Myocyte (in vitro differentiated cells): ENCODE measurements around the gene NTRK2. TPM values are rescaled to one million over a fixed set of nuclear protein-coding genes. Genes with fewer than 3 reads are reported as not detected.

Experiments used
- DNase-seq: peaks from one replicate; pipeline ENCODE4 v3.0.0-alpha.2; 2012; ENCODE audit warnings: low read depth
- total RNA-seq: library from RNA; depleted of rRNA; stranded (reverse); fragments of >200 nt; gene quantifications from 2 replicates; pipeline ENCODE4 v1.2.3, GENCODE V29; 2014

Gene NTRK2
- total RNA-seq, 1 donor from 2014 or later, result not detected

DNA sequence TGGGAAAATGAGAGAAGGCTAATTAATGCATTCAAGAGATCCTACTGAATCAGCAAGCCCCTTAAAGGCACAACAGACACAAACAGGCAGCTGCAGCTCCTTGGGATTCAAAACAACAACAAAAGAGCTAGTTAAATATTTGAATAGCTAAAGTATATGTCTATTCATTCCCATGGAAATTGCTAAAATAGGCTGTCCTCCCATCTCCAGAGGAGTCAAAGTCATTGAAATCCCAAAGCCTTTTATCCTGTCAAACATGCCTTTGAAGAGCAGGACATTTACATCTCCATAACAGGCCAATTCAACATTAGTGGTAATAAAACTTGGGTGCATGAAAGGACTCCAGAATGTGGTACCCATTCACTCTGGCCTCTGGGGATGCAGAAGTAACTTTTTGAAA lies 177.4 kb downstream of the NTRK2 start:
- DNase-seq, result no peak

DNA sequence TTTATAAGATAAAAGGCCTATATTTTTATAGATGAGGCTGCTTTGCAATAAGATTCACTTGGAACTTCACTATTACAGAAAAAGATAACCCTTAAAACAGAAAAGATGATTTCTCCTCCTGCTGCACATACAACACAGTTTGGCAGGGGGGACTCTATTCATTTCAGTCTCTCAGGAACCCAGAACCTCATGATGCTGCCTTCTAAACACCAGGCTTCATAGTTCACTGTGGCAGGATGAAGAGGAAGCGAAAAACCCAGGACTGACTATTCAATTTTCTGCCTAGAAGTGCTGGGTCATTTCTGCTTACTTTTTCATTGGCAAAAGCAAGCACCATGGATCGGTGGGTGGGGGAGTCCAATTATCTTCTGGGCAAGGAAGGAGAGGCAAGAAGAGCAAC lies 179.5 kb downstream of the NTRK2 start:
- DNase-seq, result no peak

DNA sequence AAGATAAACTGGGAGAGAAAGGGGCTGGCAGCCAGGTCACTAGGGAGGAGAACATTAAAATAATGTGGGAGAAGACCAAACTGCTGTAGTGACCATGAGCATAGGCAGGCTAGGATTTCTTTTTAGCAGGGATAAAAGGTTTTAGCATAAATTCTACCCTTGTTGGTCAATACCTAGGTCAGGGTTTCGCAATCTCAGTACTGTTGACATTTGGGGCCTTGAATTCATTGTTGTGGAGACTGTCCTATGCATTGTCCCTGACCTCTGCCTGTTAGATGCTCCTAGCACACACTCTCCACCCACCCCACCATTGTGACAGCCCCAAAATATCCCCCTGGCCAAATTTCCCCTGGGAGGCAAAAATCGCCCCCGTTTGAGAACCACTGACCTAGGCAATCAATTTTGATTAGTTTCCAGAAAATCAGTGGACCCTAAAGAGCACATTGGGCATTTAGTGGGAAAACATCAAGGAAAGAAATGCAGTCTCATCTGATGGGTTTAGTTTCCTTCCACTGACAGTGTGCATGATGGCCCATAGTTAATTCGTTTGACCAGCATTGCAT lies 181.4 kb downstream of the NTRK2 start:
- no peak for DNase-seq

DNA sequence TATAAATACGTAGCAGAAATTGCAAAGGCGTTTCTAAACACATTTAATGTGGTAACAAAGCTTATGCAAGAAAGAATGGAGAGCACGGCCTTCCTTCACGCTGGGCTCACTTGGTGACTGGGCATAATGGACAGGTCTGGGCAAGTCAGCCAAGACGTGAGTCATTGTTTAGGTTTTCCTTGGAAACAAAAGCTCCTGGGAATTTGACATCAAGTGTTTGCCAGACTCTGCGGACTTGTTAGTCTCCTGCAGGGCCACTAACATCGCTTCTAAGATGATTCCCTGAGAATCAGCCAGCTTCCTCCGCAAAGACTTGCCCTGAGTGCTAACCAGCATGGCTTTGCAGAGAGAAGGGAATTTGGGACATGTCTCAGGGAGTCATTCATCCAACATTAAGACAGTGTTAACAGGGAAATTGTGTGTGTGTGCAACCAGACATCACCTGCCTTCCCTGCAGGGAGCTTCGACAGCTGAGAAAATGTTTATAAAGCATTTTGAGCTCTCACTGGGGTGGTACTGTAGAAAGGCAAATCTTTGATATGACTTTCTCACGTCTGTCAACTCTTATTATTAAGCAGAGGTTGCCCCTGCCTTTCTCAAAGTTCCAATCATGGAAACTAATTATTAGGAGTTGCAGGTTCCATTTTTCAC lies 182.5 kb downstream of the NTRK2 start:
- DNase-seq, result peak; percentile 93

DNA sequence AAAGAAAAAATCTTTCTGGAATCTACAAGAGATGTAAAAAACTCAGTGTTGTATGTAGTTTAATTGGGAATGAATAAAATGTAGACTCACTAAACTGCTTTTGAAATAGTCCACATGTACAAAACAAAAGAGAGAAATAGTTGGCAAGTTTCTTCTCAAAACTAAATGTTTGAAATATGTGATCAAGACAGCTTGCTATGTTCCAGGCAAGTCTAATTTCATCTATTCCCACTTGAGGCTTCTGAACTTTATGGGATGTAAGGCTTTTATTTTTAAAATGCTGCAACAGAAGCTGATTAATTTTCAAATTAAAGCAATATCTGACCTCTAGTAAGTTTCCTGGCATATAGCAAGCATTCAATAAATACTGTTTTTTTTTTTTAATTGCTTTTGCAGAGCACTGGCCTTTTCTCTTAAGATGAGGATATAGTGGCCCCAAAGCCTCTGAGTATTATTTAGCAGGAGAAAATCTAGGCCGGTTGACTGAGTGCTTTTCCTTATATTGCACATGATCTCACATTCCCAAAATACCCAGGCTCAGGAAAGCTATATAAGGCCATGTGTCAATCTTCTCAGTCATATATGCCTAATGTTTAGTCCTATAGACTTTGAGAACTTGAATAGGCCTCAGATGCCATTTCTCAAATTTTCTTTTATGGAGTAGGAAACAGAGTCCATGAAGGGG lies 183.2 kb downstream of the NTRK2 start:
- DNase-seq, result peak; percentile 44

DNA sequence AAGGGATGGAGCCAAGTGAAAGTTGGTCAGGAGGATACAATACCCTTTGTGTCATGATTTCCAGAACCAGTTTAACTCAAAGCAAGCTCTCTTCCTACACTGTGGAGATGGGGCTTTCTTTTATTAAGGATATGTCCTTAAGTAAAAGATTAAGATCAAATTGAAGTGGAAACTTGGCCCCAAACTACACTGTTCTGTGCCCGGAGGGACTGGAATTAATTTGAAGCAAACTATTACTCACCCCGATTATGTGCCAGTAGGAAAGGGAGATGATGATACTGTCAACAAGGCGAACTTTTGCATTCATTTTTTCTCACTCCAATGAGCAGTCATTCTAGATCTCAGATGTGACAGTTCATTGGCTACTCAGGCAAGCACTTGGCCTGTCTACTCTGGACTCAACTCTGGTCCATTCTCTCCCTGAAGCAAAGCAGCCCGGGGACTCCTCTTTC lies 186.7 kb downstream of the NTRK2 start:
- no peak for DNase-seq

DNA sequence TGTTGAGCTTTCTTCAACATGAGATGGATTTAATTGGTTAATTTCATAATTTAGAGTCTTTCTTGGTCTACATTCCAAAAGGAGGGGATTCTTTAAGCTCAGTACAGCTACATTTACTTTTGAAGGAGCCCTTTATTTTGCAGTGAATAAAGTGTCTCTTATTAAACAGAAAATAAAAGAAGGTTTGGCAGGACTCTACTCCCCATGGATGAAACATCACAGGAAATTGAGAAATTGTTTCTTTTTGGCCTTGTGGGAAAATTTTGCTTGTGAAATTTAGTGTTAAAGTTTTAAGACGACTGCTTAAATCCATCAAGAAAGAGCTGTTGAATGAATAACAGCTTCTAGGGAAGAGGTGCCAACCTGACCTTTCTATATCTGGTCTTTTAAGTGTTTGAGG lies 187.7 kb downstream of the NTRK2 start:
- no peak for DNase-seq

DNA sequence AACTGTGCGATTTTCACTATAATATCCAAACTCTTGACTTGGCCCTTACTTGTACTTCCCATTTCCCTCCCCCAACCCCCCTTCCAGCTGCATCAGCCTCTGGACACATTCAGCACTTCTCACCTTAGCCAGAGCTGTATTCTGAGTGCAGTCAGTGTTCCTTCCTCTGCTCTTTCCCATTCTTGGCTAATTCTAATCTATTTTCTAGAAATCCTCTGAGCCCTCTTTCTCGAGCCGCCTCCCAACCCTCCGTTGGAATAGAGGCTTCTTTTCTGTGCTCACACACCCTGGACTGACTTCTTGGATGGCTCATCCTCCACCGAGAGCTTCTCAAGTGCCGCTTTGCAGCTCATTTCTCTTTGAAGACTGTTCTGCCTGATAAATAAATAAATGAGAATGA lies 188.8 kb downstream of the NTRK2 start:
- no peak for DNase-seq

DNA sequence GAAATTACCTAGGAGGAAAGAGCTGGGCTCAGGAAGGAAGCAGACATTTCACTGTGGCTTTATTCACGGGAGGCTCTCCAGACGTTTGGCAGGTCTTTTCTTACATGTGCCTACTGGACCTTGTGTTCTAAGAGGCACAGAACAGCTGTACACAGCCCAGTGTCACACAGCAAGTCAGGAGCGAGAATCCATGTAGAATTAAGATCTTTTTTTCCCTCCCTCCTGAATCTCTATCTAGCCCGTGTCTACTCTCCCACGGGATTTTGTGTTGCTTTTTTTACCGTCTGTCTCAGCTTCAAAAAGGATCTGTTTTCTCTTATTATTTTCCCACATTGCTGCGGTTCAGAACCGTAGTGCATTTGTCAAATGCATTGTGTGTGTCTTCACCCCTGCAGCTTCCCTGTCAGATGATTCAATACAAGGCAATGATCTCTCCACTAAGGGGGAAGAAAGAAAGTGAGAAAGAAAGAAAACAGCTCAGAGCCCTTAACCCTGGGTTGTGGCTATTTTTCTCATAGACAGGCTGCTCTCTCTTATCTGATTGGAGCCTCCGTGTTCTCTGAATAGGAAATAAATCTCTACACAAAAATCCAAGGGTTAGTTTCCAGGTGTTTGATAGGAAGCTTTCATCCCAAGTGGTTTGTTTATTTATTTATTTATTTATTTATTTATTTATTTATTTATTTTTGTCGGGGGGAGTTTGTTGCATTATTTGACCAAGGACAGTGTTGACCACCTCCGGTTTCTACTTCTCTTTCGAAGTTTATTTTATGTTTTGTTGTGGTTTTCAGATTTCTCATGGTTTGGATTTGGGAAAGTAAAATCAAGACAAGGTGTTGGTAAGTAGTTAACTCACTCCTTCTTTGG lies 191.0 kb downstream of the NTRK2 start:
- peak; percentile 37 for DNase-seq

DNA sequence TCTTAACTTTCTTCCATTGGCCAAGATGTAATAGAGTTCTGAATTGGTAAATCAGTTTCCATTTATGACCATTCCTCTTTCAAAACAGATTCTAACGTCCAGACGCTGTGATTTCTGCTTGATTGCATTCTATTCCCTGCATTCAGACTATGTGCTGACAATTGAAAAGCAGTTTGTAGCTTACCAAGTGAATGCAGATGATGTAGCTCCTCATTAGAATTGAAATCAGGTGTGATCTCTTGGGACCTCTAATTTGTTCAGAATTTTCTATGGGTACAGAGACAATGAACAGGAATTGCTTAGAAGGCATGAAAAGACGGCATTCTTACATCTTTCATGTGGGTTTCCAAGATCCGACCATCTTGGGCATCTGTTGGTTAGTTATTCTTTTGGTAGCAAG lies 191.9 kb downstream of the NTRK2 start:
- no peak for DNase-seq

DNA sequence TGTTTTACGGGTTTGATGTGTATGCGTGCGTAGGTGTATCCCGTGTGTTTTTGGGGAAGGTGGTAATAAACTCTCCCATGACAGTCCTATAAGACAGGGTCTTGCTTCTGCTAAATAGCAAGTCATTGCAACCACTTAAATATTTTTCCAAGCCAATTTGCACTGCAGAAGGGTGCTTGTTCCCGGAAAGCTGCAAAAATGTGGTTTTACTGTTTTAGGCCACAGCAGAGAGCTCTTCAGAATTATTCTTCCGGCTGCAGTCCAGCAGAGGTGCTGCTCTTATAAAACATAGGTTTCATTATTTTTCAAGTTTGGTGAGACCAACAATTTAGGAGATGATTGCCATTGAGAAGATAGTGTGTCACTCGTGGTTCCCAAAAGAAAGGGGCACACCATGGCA lies 192.8 kb downstream of the NTRK2 start:
- no peak for DNase-seq

DNA sequence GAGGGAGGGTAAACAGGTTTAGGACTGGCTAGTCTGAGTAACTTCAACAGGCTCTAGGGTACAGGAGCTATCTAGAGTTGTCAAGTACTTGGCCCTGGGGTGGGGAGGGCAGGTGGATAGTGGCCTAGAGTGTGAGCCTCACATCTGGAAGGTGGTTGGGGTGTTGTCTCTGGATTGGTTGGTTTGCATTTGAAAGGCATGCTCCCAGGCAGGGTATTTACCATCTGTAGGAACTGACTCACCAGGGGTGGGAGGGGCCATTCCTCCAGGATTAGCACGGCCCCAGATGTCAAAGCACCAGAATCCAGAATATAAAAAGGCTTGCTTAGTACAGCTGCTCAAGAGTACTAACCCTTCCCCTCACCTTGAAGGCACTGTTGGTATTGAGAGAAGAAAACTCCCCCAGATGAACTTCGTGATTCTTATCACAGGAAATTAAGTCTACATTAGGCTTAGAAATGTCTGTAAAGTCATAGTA lies 193.3 kb downstream of the NTRK2 start:
- DNase-seq, result peak; percentile 71

DNA sequence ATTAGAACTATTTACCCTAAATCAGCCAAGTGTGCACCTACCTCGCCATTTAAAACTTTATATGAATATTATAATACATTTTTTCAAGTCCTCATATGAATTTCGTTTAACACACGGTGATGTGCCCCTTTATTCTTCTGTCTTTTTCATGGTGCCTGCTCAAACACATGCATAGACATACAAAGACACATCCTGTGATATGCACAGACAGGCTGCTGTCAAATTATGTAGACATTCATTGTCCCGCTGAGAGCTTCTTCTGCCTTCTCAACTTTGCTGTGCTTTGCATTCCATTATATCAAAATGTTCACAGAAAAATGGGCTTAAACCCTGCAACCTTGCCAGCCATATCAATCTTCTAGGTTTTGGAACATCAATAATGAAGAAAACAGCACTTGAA lies 193.8 kb downstream of the NTRK2 start:
- no peak for DNase-seq

DNA sequence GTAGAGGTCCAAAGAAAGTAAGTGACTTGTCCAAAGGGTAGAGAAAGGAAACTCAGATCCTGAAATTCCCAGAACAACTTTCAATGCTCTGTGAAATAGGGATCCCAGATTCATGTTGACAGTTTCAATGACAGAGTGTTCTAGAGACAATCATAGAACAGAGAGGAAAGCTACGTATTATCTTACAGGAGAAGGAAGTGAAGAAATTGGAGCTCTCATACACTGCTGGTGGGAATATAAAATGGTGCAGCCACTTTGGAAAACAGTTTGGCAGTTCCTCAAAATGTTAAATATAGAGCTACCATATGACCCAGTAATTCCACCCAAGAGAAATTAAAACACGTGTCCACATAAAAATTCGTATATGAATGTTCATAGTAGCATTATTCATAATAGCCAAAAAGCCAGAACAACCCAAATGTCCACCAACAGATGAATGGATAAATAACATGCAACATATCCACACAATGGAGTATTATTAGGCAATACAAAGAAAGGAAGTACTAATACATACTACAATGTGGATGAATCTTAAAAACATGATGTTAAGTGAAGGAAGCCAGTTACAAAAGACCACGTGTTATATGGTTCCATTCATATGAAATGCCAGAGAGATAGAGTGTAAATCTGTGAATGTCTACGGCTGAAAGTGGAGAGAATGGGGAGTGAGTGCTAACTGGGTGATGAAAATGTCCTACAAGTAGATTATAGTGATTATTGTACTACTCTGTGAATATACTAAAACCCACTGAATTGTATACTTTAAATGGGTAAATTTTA lies 197.1 kb downstream of the NTRK2 start:
- no peak for DNase-seq

DNA sequence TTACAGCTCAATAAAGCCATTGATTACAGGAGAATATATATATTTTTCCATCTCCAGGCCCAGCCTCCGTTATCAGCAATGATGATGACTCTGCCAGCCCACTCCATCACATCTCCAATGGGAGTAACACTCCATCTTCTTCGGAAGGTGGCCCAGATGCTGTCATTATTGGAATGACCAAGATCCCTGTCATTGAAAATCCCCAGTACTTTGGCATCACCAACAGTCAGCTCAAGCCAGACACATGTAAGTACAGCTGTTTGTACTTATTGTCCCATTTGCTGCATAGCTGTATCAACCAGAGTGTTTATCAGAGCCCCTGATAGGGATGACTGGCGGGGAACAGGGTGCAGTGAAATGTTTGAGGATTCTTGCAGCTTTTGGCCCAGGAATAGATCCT lies 197.7 kb downstream of the NTRK2 start:
- DNase-seq, result no peak

DNA sequence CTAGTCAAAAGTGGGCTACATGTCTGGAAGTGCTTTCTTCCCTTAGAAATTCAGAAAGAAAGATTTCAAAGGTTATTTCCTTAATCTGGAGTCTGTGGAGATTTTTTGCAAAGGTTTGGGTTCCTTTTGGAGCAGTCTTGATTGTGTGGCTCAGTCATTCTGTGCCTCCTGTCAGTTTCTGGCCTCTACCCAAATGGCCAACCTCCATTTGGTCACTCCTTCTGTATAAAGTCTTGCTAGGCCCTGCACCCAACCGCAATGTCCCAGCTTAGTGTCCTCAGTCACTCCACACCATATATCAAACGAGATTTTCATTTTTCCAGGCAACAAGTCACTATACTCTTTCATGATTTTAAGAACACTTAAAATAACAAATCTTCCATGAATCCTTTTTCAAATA lies 199.6 kb downstream of the NTRK2 start:
- no peak for DNase-seq

DNA sequence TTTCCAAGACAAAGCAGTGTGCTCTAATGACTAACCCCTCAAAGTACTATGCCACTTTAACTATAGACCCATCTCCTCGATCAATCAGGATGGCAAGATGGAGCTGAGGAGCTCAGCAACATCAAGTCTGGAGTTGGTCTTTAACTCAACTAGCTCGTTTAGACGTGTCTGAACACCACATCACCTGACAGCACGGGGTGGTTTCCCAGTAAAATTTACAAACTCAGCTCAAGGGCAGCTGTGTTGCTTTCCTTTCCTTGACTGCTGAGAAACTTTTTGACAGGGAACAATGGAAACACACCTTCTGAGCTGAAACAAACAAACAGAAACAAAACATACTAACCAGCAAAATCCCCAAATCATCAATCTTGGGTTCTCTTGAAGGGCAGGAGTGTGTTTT lies 202.5 kb downstream of the NTRK2 start:
- no peak for DNase-seq

DNA sequence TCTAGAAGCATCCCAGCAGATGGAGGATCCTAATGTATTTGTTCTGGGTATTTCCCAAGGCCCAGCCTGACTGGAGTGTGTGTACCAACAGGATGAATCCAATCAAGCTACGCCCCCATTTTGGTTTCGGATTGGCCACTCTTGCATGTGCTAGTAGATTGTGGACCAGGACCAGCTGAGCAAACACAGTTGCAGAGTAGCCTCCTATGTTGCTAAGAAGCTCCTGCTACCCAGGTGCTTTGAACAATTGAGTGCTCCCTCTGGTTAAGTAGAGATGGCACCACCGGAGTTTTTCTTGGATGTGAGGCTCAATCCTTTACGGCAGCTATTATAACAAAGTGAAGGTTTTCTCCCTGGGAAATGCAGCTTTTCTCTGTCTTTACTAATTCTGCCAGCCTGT lies 204.5 kb downstream of the NTRK2 start:
- no peak for DNase-seq

DNA sequence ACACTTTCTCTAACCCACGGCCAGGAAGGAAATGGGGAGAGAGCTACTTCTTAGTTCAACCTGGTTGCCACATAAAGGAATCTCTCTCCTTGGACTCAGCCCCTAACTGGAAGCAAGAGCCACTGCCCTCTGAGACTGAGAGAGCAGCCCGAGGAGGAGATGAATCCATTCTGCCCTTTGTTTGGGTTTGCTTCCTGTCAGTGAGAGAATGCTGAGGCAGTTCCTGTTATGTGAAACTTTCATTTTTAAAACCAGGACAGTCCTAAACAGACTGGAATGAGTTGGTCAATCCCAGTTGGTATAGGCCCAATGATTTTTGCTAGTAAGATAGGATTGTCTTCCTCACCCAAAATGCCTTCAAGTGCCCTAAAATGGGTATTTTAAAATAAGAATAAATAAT lies 205.1 kb downstream of the NTRK2 start:
- no peak for DNase-seq

DNA sequence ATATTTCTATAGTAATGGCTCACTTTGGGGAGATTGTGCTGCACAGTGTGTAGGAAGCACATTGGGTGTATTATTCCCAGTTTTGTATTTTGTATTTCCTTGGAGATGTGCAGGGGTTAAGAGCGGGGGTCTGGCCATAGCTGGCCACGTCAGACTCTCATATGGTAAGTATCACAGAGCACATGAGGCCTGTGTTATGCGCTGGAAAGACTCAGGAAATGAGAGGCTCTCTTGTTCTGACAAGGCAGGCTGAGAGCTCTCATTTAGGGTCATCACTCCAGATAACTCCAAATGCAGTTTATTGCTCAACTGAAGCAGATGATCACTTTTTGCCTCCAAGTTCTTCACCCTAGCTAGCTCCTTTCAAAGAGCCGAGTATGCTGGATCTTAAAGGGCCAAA lies 205.7 kb downstream of the NTRK2 start:
- no peak for DNase-seq

DNA sequence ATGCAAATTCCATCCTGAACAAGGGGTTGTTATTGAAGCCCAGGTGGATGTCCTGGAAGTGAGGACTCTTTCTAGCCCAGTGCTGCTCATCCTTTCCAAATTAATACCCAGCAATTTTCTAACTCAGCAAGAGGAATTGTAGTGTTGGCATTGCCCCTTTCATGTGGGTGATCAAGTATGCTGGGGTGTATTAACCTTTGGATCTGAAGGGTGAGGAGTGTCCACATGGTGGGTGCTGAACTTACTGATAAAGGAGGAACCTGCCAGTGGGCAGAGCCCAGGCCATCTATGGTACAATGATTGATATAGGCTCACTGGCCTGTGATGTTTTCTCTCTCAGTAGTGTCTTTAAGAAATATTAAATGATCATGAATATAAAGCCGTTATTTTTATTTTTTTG lies 210.1 kb downstream of the NTRK2 start:
- no peak for DNase-seq
